Ectodermal cell (in vitro differentiated cells): ENCODE data around the gene VPREB1.
"Not testable (repeated sequence)": the region's sequence is repeated elsewhere in the genome, so short reads cannot be mapped to it uniquely, and the experiment has no call there.

Experiments
- H3K27ac ChIP-seq: 2 replicates; pipeline ENCODE4 v1.7.0; 2013; ENCODE audit warnings: mild to moderate bottlenecking, low read depth, low read length; ENCODE audit not compliant: insufficient read depth, poor library complexity, severe bottlenecking
- H3K27me3 ChIP-seq: 2 replicates; pipeline ENCODE4 v1.7.0; 2013; ENCODE audit warnings: mild to moderate bottlenecking, low read length; ENCODE audit not compliant: insufficient read depth, control insufficient read depth, poor library complexity, severe bottlenecking
- H3K36me3 ChIP-seq: one replicate; pipeline ENCODE4 v1.7.0; 2013; ENCODE audit warnings: low read length; ENCODE audit not compliant: control insufficient read depth, insufficient read depth
- H3K4me1 ChIP-seq: one replicate; pipeline ENCODE4 v1.7.0; 2013; ENCODE audit warnings: low read length; ENCODE audit not compliant: control insufficient read depth, insufficient read depth
- H3K4me3 ChIP-seq: 2 replicates; pipeline ENCODE4 v1.7.0; 2013; ENCODE audit warnings: low read depth, low read length, control low read depth; ENCODE audit not compliant: insufficient read depth
- H3K9me3 ChIP-seq: 2 replicates; pipeline ENCODE4 v1.7.0; 2013; ENCODE audit warnings: mild to moderate bottlenecking, low read length, moderate library complexity; ENCODE audit not compliant: control insufficient read depth
- WGBS, 2 experiments: methylation state at CpG; one replicate each; pipeline ENCODE4 v1.1.7; 2013; ENCODE audit warnings: missing lambda C conversion rate in 2 of 2; 5-methylcytosine and 5-hydroxymethylcytosine counted together

Gene VPREB1

GRCh38 chr22:22270036-22270676 is 25.6 kb downstream of the VPREB1 start:
- H3K27me3 ChIP-seq, H3K36me3 ChIP-seq, H3K9me3 ChIP-seq, H3K27ac ChIP-seq, H3K4me1 ChIP-seq, H3K4me3 ChIP-seq: not testable (repeated sequence)
- 92 to 99% methylated on average over 6 of the region's 7 CpGs for WGBS, 2 experiments

DNA sequence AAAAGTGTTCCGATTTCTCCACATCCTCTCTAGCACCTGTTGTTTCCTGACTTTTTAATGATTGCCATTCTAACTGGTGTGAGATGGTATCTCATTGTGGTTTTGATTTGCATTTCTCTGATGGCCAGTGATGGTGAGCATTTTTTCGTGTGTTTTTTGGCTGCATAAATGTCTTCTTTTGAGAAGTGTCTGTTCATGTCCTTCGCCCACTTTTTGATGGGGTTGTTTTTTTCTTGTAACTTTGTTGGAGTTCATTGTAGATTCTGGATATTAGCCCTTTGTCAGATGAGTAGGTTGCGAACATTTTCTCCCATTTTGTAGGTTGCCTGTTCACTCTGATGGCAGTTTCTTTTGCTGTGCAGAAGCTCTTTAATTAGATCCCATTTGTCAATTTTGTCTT is 32.8 kb downstream of the VPREB1 start:
- 81 to 86% methylated on average over 1 to 3 of the region's 4 CpGs for WGBS, 2 experiments
- H3K4me3 ChIP-seq, H3K27ac ChIP-seq, H3K4me1 ChIP-seq, H3K9me3 ChIP-seq, H3K27me3 ChIP-seq, H3K36me3 ChIP-seq: not testable (repeated sequence)

GRCh38 chr22:22284962-22285756 is 40.6 kb downstream of the VPREB1 start:
- not testable (repeated sequence) for H3K36me3 ChIP-seq, H3K4me3 ChIP-seq, H3K27ac ChIP-seq, H3K27me3 ChIP-seq, H3K9me3 ChIP-seq, H3K4me1 ChIP-seq

DNA sequence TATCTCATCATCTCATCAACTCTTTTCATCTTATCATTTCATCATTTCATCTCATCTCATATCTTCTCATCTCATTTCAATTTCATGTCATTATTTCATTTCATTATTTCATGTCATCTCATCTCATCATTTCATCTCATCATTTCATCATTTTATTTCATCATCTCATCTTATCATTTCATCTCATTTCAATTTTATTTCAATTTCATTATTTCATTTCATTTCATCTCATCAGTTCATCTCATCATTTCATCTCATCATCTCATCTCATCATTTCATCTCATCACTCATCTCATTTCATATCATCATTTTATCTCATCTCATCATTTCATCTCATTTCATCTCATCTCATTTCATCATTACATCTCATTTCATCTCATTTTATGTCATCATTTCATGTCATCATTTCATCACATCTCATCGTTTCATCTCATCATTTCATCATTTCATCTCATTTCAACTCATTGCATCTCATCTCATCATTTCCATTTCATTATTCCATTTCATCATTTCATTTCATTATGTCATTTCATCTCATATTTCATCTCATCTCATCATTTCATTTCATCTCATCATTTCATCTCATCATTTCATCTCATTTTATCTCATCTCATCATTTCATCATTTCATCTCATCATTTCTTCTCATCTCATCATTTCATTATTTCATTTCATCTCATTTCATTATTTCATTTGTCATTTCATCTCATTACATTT is 42.0 kb downstream of the VPREB1 start:
- not testable (repeated sequence) for H3K36me3 ChIP-seq, H3K4me3 ChIP-seq, H3K9me3 ChIP-seq, H3K27ac ChIP-seq, H3K4me1 ChIP-seq, H3K27me3 ChIP-seq
- 91 to 100% methylated on average over 1 of the region's 1 CpG for WGBS, 2 experiments

GRCh38 chr22:22287106-22287626 is 42.6 kb downstream of the VPREB1 start:
- not testable (repeated sequence) for H3K4me1 ChIP-seq, H3K4me3 ChIP-seq, H3K27me3 ChIP-seq, H3K9me3 ChIP-seq, H3K36me3 ChIP-seq, H3K27ac ChIP-seq
- 90 to 94% methylated on average over 5 of the region's 5 CpGs for WGBS, 2 experiments

- not testable (repeated sequence) for H3K27ac ChIP-seq, H3K36me3 ChIP-seq
- 91% methylated on average over 5 to 6 of the region's 8 CpGs for WGBS, 2 experiments
Measured at GRCh38 chr22:22289666-22290065, 45.1 kb downstream of the VPREB1 start.

DNA sequence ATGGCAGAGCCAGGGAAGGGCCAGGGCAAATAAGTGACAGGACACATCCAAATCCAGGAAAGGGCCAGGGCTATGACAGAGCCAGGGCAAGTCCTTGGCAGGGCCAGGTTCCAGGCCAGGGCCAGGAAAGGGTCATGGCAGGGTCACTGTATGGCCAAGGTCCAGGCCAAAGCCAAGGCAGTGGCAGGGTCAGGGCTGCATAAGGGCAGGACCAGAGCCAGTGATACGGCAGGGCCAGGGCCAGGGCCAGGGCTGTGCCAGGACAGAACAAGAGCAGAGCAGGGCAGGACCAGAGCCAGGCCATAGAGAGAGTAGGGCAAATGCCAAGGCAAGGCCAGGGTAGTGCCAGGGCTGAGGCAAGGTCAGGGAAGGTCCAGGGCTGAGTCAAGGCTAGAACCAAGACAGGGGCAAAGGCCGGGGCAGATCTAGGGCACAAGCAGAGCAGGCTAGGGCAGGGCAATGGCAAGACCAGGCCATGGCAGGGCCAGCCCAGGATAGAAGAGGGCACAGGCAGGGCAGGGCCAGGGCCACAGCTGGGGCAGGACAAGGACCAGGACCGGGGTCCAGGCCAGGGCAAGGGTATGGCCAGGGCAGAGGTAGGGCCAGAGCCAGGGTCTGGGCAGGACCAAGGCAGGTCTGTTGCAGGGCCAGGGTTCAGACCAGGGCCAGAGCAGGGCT is 46.7 kb downstream of the VPREB1 start:
- H3K4me1 ChIP-seq, H3K4me3 ChIP-seq, H3K27ac ChIP-seq, H3K27me3 ChIP-seq, H3K36me3 ChIP-seq, H3K9me3 ChIP-seq: not testable (repeated sequence)
- WGBS, 2 experiments = 91 to 92% methylated on average over 2 to 3 of the region's 3 CpGs

More at GRCh38 chr22:22289666-22290065, 45.1 kb downstream of the VPREB1 start:
- not testable (repeated sequence) for H3K9me3 ChIP-seq, H3K27me3 ChIP-seq, H3K4me1 ChIP-seq, H3K4me3 ChIP-seq

- H3K9me3 ChIP-seq = not testable (repeated sequence)
- WGBS, 2 experiments = 93 to 94% methylated on average over 3 of the region's 3 CpGs
Measured at GRCh38 chr22:22292656-22293055, 48.1 kb downstream of the VPREB1 start.

GRCh38 chr22:22293436-22293835 is 48.9 kb downstream of the VPREB1 start:
- WGBS, 2 experiments = 94 to 96% methylated on average over 7 of the region's 7 CpGs

More at GRCh38 chr22:22292656-22293055, 48.1 kb downstream of the VPREB1 start:
- H3K36me3 ChIP-seq, H3K4me1 ChIP-seq, H3K4me3 ChIP-seq, H3K27me3 ChIP-seq, H3K27ac ChIP-seq: not testable (repeated sequence)

GRCh38 chr22:22294641-22295040 is 50.1 kb downstream of the VPREB1 start:
- H3K4me1 ChIP-seq, H3K9me3 ChIP-seq, H3K36me3 ChIP-seq, H3K27ac ChIP-seq, H3K27me3 ChIP-seq, H3K4me3 ChIP-seq: not testable (repeated sequence)
- WGBS, 2 experiments = 93 to 96% methylated on average over 12 of the region's 13 CpGs

More at GRCh38 chr22:22293436-22293835, 48.9 kb downstream of the VPREB1 start:
- not testable (repeated sequence) for H3K27me3 ChIP-seq, H3K9me3 ChIP-seq, H3K4me1 ChIP-seq, H3K27ac ChIP-seq, H3K36me3 ChIP-seq, H3K4me3 ChIP-seq
